Endothelial cell of umbilical vein (primary cell): ENCODE measurements around the gene C1orf105. TPM values are rescaled to one million over a fixed set of nuclear protein-coding genes. Genes with fewer than 3 reads are reported as not detected.

Experiments
- BruUV-seq: library from RNA; stranded (reverse); fragments of 400-500 nt; replicated peaks from 2 replicates; lab custom pipeline; 2021; lab: Mats Ljungman, UMichigan
- CTCF ChIA-PET: fragments of 300-600, 350-600 bp; sonication (Branson Sonifier 250); formaldehyde crosslinking; loops from one replicate; lab custom pipeline; 2021; ENCODE audit warnings: antibody characterized with exemption, inconsistent platforms; lab: Charles Lee
- POLR2A ChIA-PET: fragments of 300-600, 350-600 bp; sonication (Branson Sonifier 250); formaldehyde crosslinking; loops from one replicate; lab custom pipeline; 2021; ENCODE audit warnings: antibody characterized with exemption, inconsistent platforms; lab: Charles Lee
- DNase-seq: peaks from one replicate; pipeline ENCODE4 v3.0.0-alpha.2; 2011; ENCODE audit warnings: low read depth, low spot score
- FAIRE-seq: peaks from 2 replicates; lab custom pipeline; 2011; peaks lifted over from hg19 to GRCh38; lab: Jason Lieb, UNC
- H2AFZ ChIP-seq: 2 replicates; pipeline ENCODE4 v1.6.0; 2012; ENCODE audit warnings: low read depth, low read length, control low read depth, inconsistent platforms
- H3K27ac ChIP-seq: 2 replicates; pipeline ENCODE4 v1.5.1; 2011; ENCODE audit warnings: low read depth, mild to moderate bottlenecking, control low read depth, low read length, moderate library complexity; ENCODE audit not compliant: insufficient read depth
- H3K27me3 ChIP-seq, 2 experiments: 2 replicates each; pipeline versions ENCODE4 v1.6.0 to v1.6.1; 2011; ENCODE audit warnings: low read length in 2 of 2, mixed read lengths in 1 of 2; ENCODE audit not compliant: control insufficient read depth in 2 of 2, insufficient read depth in 2 of 2
- H3K36me3 ChIP-seq, 2 experiments: 2 replicates in 1 of 2; 3 replicates in 1 of 2; pipeline ENCODE4 v1.5.1; 2011; ENCODE audit warnings: low read length in 2 of 2, mild to moderate bottlenecking in 1 of 2, moderate library complexity in 1 of 2; ENCODE audit not compliant: control insufficient read depth in 2 of 2, insufficient read depth in 2 of 2; ENCODE audit errors: extremely low read depth in 1 of 2
- H3K4me1 ChIP-seq: 3 replicates; pipeline ENCODE4 v1.5.1; 2011; ENCODE audit warnings: mild to moderate bottlenecking, low read length; ENCODE audit not compliant: control insufficient read depth, insufficient read depth; ENCODE audit errors: extremely low read depth
- H3K4me2 ChIP-seq: 2 replicates; pipeline ENCODE4 v1.6.1; 2011; ENCODE audit warnings: low read length, control low read depth, mixed read lengths; ENCODE audit not compliant: insufficient read depth
- H3K4me3 ChIP-seq, 3 experiments: fragments of 200-600 bp in 1 of 3; sonication (generic), shearing (Covaris generic) in 1 of 3; replicated peaks in 1 of 3; 2 replicates each; pipeline ENCODE4 v1.5.1; 2011 to 2016; ENCODE audit warnings: control low read depth in 3 of 3, low read length in 3 of 3, mild to moderate bottlenecking in 2 of 3, inconsistent platforms in 1 of 3, low read depth in 1 of 3, moderate library complexity in 1 of 3; ENCODE audit not compliant: insufficient read depth in 1 of 3
- H3K79me2 ChIP-seq: 2 replicates; pipeline ENCODE4 v1.6.0; 2012; ENCODE audit warnings: low read length, inconsistent platforms; ENCODE audit not compliant: control insufficient read depth, insufficient read depth
- H3K9ac ChIP-seq: replicated peaks from 2 replicates; pipeline ENCODE3; 2011; ENCODE audit warnings: low read length, control low read depth; ENCODE audit not compliant: insufficient read depth; ENCODE audit errors: extremely low read depth
- H3K9me1 ChIP-seq: replicated peaks from 3 replicates; pipeline ENCODE4 v1.6.0; 2011; ENCODE audit warnings: mild to moderate bottlenecking, low read length; ENCODE audit not compliant: control insufficient read depth, insufficient read depth; ENCODE audit errors: extremely low read depth
- H3K9me3 ChIP-seq: replicated peaks from 2 replicates; pipeline ENCODE4 v1.5.1; 2012; ENCODE audit warnings: low read length, inconsistent platforms; ENCODE audit not compliant: control insufficient read depth, insufficient read depth
- H4K20me1 ChIP-seq: replicated peaks from 2 replicates; pipeline ENCODE3; 2011; ENCODE audit warnings: mild to moderate bottlenecking, low read length; ENCODE audit not compliant: control insufficient read depth, insufficient read depth; ENCODE audit errors: extremely low read depth
- CTCF ChIP-seq, 2 donors: IDR thresholded peaks; 1 replicate in 1 of 2; 2 replicates in 1 of 2; pipeline ENCODE4 v1.5.1; 2011; ENCODE audit warnings: low read length in 2 of 2, mild to moderate bottlenecking in 2 of 2, moderate library complexity in 2 of 2, control low read depth in 1 of 2, inconsistent platforms in 1 of 2, low read depth in 1 of 2; ENCODE audit not compliant: insufficient read depth in 1 of 2; ENCODE audit errors: extremely low read depth in 1 of 2
- EZH2 ChIP-seq: IDR thresholded peaks from 2 replicates; pipeline ENCODE4 v1.6.1; 2012; ENCODE audit warnings: borderline replicate concordance, low read depth, mild to moderate bottlenecking, moderate library complexity, low read length, inconsistent platforms; ENCODE audit not compliant: severe bottlenecking
- FOS ChIP-seq: IDR thresholded peaks from 2 replicates; pipeline ENCODE4 v1.6.1; 2011; ENCODE audit warnings: mild to moderate bottlenecking, low read length, moderate library complexity, borderline replicate concordance; ENCODE audit not compliant: insufficient read depth
- GATA2 ChIP-seq: IDR thresholded peaks from 2 replicates; pipeline ENCODE4 v1.7.0; 2011; ENCODE audit warnings: low read depth, mild to moderate bottlenecking, moderate library complexity, mixed read lengths, low read length; ENCODE audit not compliant: insufficient read length, insufficient read depth
- JUN ChIP-seq: IDR thresholded peaks from 2 replicates; pipeline ENCODE4 v1.6.1; 2011; ENCODE audit warnings: borderline replicate concordance, low read depth; ENCODE audit not compliant: insufficient read length, insufficient read depth
- MAX ChIP-seq: IDR thresholded peaks from 2 replicates; pipeline ENCODE4 v1.6.1; 2011; ENCODE audit not compliant: insufficient read depth, insufficient read length
- MYC ChIP-seq: IDR thresholded peaks from one replicate; pipeline ENCODE4 v1.6.1; 2011; ENCODE audit warnings: mild to moderate bottlenecking, low read depth, low read length
- POLR2A ChIP-seq: IDR thresholded peaks from 2 replicates; pipeline ENCODE4 v1.6.1; 2012; ENCODE audit warnings: low read depth, mild to moderate bottlenecking, control low read depth, low read length
- POLR2AphosphoS5 ChIP-seq: IDR thresholded peaks from 2 replicates; pipeline ENCODE4 v1.6.1; 2012; ENCODE audit warnings: low read depth, mild to moderate bottlenecking, control low read depth, low read length, moderate library complexity; ENCODE audit not compliant: insufficient read depth
- dilution Hi-C: fragments of 300-500 bp; cut with MboI; formaldehyde crosslinking; loops from one replicate; pipeline ENCODE4 v1.15.0; 2019; ENCODE audit warnings: low sequenced_read_pairs; ENCODE audit not compliant: extremely low pct_ligation_motif_present
- intact Hi-C: fragments of 100-400 bp; cut with micrococcal nuclease; formaldehyde crosslinking; loops from one replicate; pipeline ENCODE4 v1.10.0; 2022
- polyA plus RNA-seq, 4 experiments: library from polyadenylated mRNA; depleted of rRNA in 3 of 4; stranded (reverse) in 3 of 4; unstranded in 1 of 4; fragments of >200 nt; gene quantifications; 2 replicates each; pipeline versions ENCODE4 v1.2.1 to v1.2.3, GENCODE V29; 2011 to 2012; ENCODE audit warnings: missing spikeins in 1 of 4
- total RNA-seq: library from RNA; stranded (reverse); gene quantifications from 2 replicates; pipeline ENCODE4 v1.2.3, GENCODE V29; 2021

The C1orf105 gene
- total and polyA plus RNA-seq, 2 donors (not counting 3 experiments of a cell fraction or from before 2014, with no cell fraction given), result not detected

DNA sequence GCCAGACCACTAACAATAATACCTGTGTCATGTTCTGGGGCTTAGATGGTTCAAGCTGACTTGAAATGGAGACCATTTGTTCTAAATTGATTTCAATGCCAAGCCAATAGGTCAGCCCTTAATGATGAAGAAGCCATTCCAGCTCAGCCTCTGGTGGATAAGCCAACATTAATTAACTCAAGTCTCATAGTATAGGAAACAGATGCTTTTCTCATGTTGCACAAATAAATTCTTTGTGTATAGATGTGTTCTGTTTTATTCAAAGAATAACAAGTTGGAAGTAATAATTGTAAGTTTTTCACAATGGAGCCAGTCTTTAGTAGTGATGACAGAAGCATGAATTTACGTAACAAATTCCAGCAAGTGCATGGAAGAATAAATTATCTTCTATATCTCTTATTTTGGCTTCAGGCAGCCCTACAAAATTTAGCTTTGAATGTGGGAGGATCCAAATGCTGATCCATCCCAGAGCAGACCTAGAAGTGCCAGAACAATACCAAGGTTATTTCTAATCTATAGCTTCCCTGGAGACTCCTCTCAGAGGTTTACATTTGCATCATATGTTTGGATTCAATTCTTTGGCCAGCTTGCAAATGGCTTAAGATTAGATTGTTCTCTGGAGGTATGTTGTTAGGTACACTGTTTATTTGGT is 42.2 kb upstream of the C1orf105 start:
- no peaks in the 10 kb centered on the region for H4K20me1 ChIP-seq
- H2AFZ ChIP-seq, result no peak overlapping the region
- no peak overlapping the region for H3K27ac ChIP-seq
- intact Hi-C loops, result no loop called here
- peaks cover 28% of the 10 kb centered on the region for H3K4me1 ChIP-seq
- no TSS peak for BruUV-seq
- H3K9me3 ChIP-seq, result no peaks in the 10 kb centered on the region
- no peaks in the 10 kb centered on the region for H3K9me1 ChIP-seq
- no peak overlapping the region for H3K9ac ChIP-seq
- no peaks in the 10 kb centered on the region for H3K27me3 ChIP-seq
- H3K4me3 ChIP-seq, result no peak overlapping the region
- TF ChIP-seq POLR2A (no peak), GATA2 (no peak), EZH2 (no peak), FOS (no peak), JUN (no peak), POLR2AphosphoS5 (no peak), CTCF (IDR thresholded peaks at IDR 0.05; ENCODE audit: extremely low read depth in 1 of 2, insufficient read depth in 1 of 2, low read depth in 1 of 2, low read length in 2 of 2) (no peak), MYC (no peak), MAX (no peak)
- no peaks in the 10 kb centered on the region for H3K79me2 ChIP-seq
- dilution Hi-C loops, result no loop called here
- H3K36me3 ChIP-seq, result no peaks in the 10 kb centered on the region
- ChIA-PET CTCF (no interaction called here), POLR2A (no interaction called here)
- FAIRE-seq (no peak), DNase-seq (no peak)
- no peak overlapping the region for H3K4me2 ChIP-seq
